GM19193 (cell line): ENCODE data around the gene BCL7C.

ENCODE experiments used
- POLR2A ChIP-seq: IDR thresholded peaks from 4 replicates; pipeline ENCODE4 v1.6.1; 2011; ENCODE audit not compliant: insufficient read depth, insufficient read length; ENCODE audit errors: extremely low read depth

BCL7C gene

GRCh38 chr16:30889721-30890120 lies 4.2 kb downstream of the BCL7C start:
- TF ChIP-seq POLR2A, result no peak

- TF ChIP-seq POLR2A, result no peak
These were observed 4.9 kb downstream of the BCL7C start for GRCh38 chr16:30888856-30889499.

GRCh38 chr16:30887927-30888326 lies 6.0 kb downstream of the BCL7C start:
- no peak for TF ChIP-seq POLR2A

GRCh38 chr16:30886145-30886544 lies 7.7 kb downstream of the BCL7C start:
- TF ChIP-seq POLR2A, result no peak

GRCh38 chr16:30885196-30885595 lies 8.7 kb downstream of the BCL7C start:
- no peak for TF ChIP-seq POLR2A

- no peak for TF ChIP-seq POLR2A
These were observed 9.1 kb downstream of the BCL7C start for GRCh38 chr16:30884760-30885159.

- TF ChIP-seq POLR2A, result no peak
These were observed 11.2 kb downstream of the BCL7C start for GRCh38 chr16:30882429-30883310.

- TF ChIP-seq POLR2A, result no peak
These were observed 17.0 kb downstream of the BCL7C start for GRCh38 chr16:30876867-30877266.

- TF ChIP-seq POLR2A, result peak; percentile 45
These were observed 17.7 kb downstream of the BCL7C start for GRCh38 chr16:30875871-30876801.

GRCh38 chr16:30874821-30875717 lies 18.8 kb downstream of the BCL7C start:
- peak; percentile 97 for TF ChIP-seq POLR2A

- TF ChIP-seq POLR2A, result no peak
These were observed 19.5 kb downstream of the BCL7C start for GRCh38 chr16:30874244-30874820.

GRCh38 chr16:30870904-30871303 lies 23.0 kb downstream of the BCL7C start:
- TF ChIP-seq POLR2A, result no peak

- no peak for TF ChIP-seq POLR2A
These were observed 26.1 kb downstream of the BCL7C start for GRCh38 chr16:30867747-30868146.

- TF ChIP-seq POLR2A, result no peak
These were observed 27.8 kb downstream of the BCL7C start for GRCh38 chr16:30866031-30866430.
